Colon (tissue), 2 donors: Measurements from ENCODE around the gene TRIM4.
"Not testable (repeated sequence)": the region's sequence is repeated elsewhere in the genome, so short reads cannot be mapped to it uniquely, and the experiment has no call there.

Experiments
- FAIRE-seq: peaks from 2 replicates; lab custom pipeline; 2012; peaks lifted over from hg19 to GRCh38; lab: Jason Lieb, UNC
- donor health status: control.
- donor health status: control.

Gene TRIM4

GRCh38 chr7:99919814-99920112, 433 bp upstream of the TRIM4 start:
- no peak for FAIRE-seq

- FAIRE-seq, result no peak
Measured at GRCh38 chr7:99910976-99911375, 8.4 kb downstream of the TRIM4 start.

- no peak for FAIRE-seq
Measured at GRCh38 chr7:99901581-99901980, 17.7 kb downstream of the TRIM4 start.

- no peak for FAIRE-seq
Measured at GRCh38 chr7:99899830-99900519, 19.4 kb downstream of the TRIM4 start.

GRCh38 chr7:99898836-99899235, 20.5 kb downstream of the TRIM4 start:
- no peak for FAIRE-seq

- no peak for FAIRE-seq
Measured at GRCh38 chr7:99898023-99898357, 21.3 kb downstream of the TRIM4 start.

- FAIRE-seq, result no peak
Measured at GRCh38 chr7:99897322-99898022, 21.9 kb downstream of the TRIM4 start.

GRCh38 chr7:99894738-99895137, 24.6 kb downstream of the TRIM4 start:
- no peak for FAIRE-seq

- no peak for FAIRE-seq
Measured at GRCh38 chr7:99893280-99893679, 26.1 kb downstream of the TRIM4 start.

- not testable (repeated sequence) for FAIRE-seq
Measured at GRCh38 chr7:99890348-99890747, 29.0 kb downstream of the TRIM4 start.

GRCh38 chr7:99888366-99888765, 31.0 kb downstream of the TRIM4 start:
- FAIRE-seq, result not testable (repeated sequence)

GRCh38 chr7:99881370-99881769, 38.0 kb downstream of the TRIM4 start:
- FAIRE-seq, result no peak

GRCh38 chr7:99876933-99877332, 42.4 kb downstream of the TRIM4 start, which contains the start of gene OR2AE1:
Gene OR2AE1 (minus strand): TSS chr7:99877033. CDS start chr7:99877033, 0 bp downstream.
- FAIRE-seq, result no peak

- no peak for FAIRE-seq
Measured at GRCh38 chr7:99876491-99876890, 42.8 kb downstream of the TRIM4 start.

- FAIRE-seq, result no peak
Measured at GRCh38 chr7:99868246-99868645, 51.1 kb downstream of the TRIM4 start.

- FAIRE-seq, result not testable (repeated sequence)
Measured at GRCh38 chr7:99867477-99867876, 51.9 kb downstream of the TRIM4 start.

GRCh38 chr7:99863847-99864440, 55.4 kb downstream of the TRIM4 start:
- no peak for FAIRE-seq

GRCh38 chr7:99860281-99861127, 58.8 kb downstream of the TRIM4 start:
- no peak for FAIRE-seq

- no peak for FAIRE-seq
Measured at GRCh38 chr7:99855236-99855635, 64.1 kb downstream of the TRIM4 start.

- no peak for FAIRE-seq
Measured at GRCh38 chr7:99848420-99849216, 70.7 kb downstream of the TRIM4 start.

GRCh38 chr7:99844328-99844727, 75.0 kb downstream of the TRIM4 start:
- no peak for FAIRE-seq

- FAIRE-seq, result no peak
Measured at GRCh38 chr7:99843808-99844207, 75.5 kb downstream of the TRIM4 start.
